Activated T-cell treated with anti-CD3 and anti-CD28 coated beads, Interleukin-2, amount 50 U/mL, for 72 hours (primary cell): ENCODE data around the gene CFAP20DC. TPM values are rescaled to one million over a fixed set of nuclear protein-coding genes. Genes with fewer than 3 reads are reported as not detected.
"Not testable (repeated sequence)": the region's sequence is repeated elsewhere in the genome, so short reads cannot be mapped to it uniquely, and the experiment has no call there.

Source experiments
- ATAC-seq, 2 donors: fragments of 150-1000 bp; cut with Tn5 transposase; replicated peaks in 1 of 2; 2 replicates each; pipeline ENCODE4 v1.10.0; 2021; ENCODE audit warnings: moderate library complexity in 2 of 2, mild to moderate bottlenecking in 1 of 2
- DNase-seq, 2 donors: peaks; one replicate each; pipeline ENCODE4 v3.0.0; 2021 to 2022; ENCODE audit warnings: mixed read lengths in 1 of 2
- H3K27ac Mint-ChIP-seq: one replicate; pipeline ENCODE4 v1.8.0; 2022; ENCODE audit warnings: mild to moderate bottlenecking, moderate library complexity, mixed read lengths
- H3K27me3 Mint-ChIP-seq: one replicate; pipeline ENCODE4 v1.8.0; 2022; ENCODE audit warnings: low read depth, mixed read lengths
- H3K36me3 Mint-ChIP-seq, 2 donors: one replicate each; pipeline ENCODE4 v1.8.0; 2022; ENCODE audit warnings: mixed read lengths in 2 of 2, mild to moderate bottlenecking in 1 of 2; ENCODE audit not compliant: insufficient read depth in 2 of 2
- H3K4me1 Mint-ChIP-seq: one replicate; pipeline ENCODE4 v1.8.0; 2022; ENCODE audit warnings: low read depth, mixed read lengths
- H3K4me3 Mint-ChIP-seq, 2 donors: one replicate each; pipeline ENCODE4 v1.8.0; 2022; ENCODE audit warnings: mild to moderate bottlenecking in 2 of 2, mixed read lengths in 2 of 2, moderate library complexity in 2 of 2
- H3K9me3 Mint-ChIP-seq, 2 donors: one replicate each; pipeline ENCODE4 v1.8.0; 2022; ENCODE audit warnings: mixed read lengths in 2 of 2
- total RNA-seq, 2 donors: library from RNA; stranded (reverse); gene quantifications; one replicate each; pipeline ENCODE4 v1.2.3, GENCODE V29; 2022

Gene CFAP20DC
- total RNA-seq, 2 donors from 2014 or later = 2.0 to 2.8 TPM

DNA sequence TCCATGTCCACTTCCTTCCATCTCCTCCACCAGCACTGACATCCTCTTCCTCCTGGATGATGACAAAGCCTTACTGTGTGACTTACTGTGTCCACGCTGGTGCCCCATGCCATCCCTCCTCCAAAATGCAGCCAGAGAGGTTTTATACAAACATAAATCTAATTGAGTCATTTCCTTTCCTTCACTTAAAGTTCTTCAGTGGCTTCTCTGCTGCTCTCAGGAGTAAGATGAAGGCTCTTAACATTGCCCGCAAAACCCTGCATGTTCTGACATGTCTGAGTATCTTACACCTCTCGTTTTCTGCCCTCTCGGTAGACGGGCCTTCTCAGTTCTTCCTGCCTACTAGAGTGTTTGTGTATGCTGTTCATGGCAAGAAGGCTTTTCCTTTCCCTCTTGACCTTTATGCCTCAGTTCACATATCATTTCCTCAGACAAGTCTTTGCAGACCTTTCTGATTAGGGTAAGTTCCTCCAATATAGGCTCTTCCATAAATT is 175.5 kb downstream of the CFAP20DC start:
- peak; percentile 38 to 50 for DNase-seq
- Mint-ChIP-seq H3K9me3 (no peaks in the 10 kb centered on the region), H3K4me3 (peak overlapping the region; percentile 68 to 73), H3K4me1 (peaks cover 17% of the 10 kb centered on the region), H3K27ac (peak overlapping the region; percentile 78), H3K36me3 (no peaks in the 10 kb centered on the region), H3K27me3 (peaks cover 55% of the 10 kb centered on the region)
- ATAC-seq = peak; percentile 83 to 84

DNA sequence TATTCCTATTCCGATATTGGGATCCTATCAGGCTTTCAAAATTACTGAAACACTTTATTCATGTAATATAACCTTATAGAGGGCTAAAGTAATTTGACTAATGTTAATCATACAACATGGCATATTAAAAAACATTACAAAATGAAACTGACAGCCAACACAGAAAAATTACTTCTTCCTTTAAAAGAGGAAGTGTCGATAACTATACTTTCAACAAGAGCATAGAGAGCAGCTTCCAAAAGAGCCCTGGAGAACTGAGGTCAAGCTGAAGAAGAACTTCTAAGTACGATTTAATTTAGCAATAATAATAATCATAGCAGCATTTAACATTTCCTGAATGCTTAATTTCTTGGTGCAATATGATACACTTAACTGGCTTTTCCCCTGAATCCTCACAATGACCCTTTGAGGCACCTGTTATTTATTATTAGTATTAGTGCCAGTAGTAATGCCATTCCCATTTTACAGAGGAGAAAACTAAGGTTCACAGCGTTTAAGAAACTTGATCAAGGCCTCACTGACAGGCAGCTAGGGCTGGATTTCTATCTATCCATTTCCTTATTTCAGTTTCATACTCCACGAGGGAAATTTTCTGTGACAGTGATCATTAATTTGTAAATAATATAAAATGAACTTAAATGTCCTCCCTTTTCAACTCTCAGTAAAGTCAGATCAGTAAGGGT is 181.6 kb downstream of the CFAP20DC start:
- H3K9me3 Mint-ChIP-seq = no peaks in the 10 kb centered on the region
- H3K4me3 Mint-ChIP-seq = no peak overlapping the region
- peaks cover 5% of the 10 kb centered on the region for H3K4me1 Mint-ChIP-seq
- peaks cover 19% of the 10 kb centered on the region for H3K27me3 Mint-ChIP-seq
- no peak overlapping the region for H3K27ac Mint-ChIP-seq
- H3K36me3 Mint-ChIP-seq = no peaks in the 10 kb centered on the region
- no peak for ATAC-seq
- DNase-seq = no peak

DNA sequence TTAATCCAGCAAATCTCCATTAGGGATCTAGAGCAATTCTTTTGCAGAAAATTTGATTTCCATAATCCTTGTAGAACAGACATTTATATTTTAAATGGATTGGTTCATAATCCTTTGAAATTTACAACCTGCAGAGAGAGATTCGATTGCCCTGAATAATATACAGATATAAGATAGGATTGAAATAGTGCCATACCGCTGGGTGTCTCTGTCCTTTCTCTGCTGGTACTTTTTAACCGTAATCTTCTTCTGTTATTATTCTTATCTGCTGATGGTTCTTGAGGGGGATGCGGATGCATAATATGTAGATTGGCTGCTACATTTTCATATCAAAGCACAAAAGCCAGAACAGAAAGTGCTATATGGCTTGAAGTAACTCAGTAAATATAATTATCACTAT is 182.2 kb downstream of the CFAP20DC start:
- Mint-ChIP-seq H3K4me1 (peaks cover 5% of the 10 kb centered on the region), H3K36me3 (no peaks in the 10 kb centered on the region), H3K9me3 (no peaks in the 10 kb centered on the region), H3K27ac (no peak overlapping the region), H3K4me3 (no peak overlapping the region), H3K27me3 (peaks cover 17% of the 10 kb centered on the region)
- DNase-seq (no peak), ATAC-seq (no peak)

DNA sequence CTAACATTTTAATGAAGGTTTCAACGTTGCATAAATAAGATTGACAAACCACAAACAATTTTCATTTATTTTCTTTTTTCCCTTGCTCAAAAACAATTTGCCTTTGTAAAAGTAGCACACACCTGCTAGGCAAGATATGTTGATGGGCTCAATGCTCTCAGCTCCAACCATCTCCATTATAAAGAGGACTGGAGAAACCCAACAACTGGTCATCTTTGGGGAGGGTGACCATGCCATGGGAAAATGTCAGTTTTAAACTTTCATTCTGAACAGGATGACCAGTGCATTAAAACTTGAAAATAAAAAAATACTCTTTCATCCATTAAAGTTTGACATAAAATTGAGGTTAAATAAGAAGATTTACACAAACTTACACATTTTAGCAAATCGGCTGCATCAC is 183.7 kb downstream of the CFAP20DC start:
- Mint-ChIP-seq H3K4me1 (peaks cover 5% of the 10 kb centered on the region), H3K9me3 (no peaks in the 10 kb centered on the region), H3K27ac (no peak overlapping the region), H3K36me3 (no peaks in the 10 kb centered on the region), H3K4me3 (no peak overlapping the region), H3K27me3 (peaks cover 9% of the 10 kb centered on the region)
- DNase-seq = no peak
- no peak for ATAC-seq

DNA sequence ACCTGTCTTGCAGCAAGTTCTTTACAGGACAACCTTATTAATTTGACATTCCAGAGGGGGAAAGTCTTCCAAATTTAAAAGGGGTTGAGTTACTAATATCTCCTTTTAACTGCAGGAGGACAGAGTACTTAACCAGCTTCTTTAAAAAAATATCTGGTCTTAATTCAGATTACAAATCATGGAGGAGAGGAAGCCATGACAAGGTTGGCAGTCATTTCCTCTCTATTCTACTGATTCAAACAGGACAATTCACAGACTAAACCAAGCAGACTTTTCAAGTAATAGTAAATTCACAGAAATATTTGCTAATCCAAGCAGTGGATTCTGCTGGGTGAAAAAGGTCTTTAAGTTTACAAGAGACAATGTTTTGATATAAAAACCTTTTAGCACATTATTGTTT is 185.3 kb downstream of the CFAP20DC start:
- no peaks in the 10 kb centered on the region for H3K36me3 Mint-ChIP-seq
- H3K27ac Mint-ChIP-seq = no peak overlapping the region
- DNase-seq = no peak

DNA sequence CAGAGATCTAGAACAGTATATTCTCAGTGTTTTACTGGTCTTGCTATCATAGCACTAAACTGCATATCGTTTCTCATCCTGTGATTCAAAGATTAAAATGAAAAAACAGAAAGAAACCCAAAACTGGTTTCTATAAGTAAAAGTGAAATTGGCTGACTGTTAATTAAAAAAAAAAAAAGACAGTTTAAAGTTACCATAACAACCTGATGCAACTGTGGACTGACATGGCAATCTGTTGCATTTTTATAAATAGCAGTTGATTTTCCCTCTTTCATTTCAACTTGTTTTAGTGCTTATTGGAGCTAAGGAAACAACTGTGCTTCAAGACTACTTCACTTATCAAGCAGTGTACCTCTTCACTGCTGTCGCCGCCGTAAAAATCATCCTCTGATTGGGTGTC is 186.6 kb downstream of the CFAP20DC start:
- Mint-ChIP-seq H3K4me1 (peaks cover 5% of the 10 kb centered on the region), H3K36me3 (no peaks in the 10 kb centered on the region), H3K27me3 (peaks cover 6% of the 10 kb centered on the region), H3K9me3 (no peaks in the 10 kb centered on the region), H3K27ac (no peak overlapping the region), H3K4me3 (no peak overlapping the region)
- peak; percentile 21 to 25 for ATAC-seq
- no peak for DNase-seq

More for the DNA sequence above, 185.3 kb downstream of the CFAP20DC start:
- Mint-ChIP-seq H3K27me3 (peaks cover 6% of the 10 kb centered on the region), H3K4me1 (peaks cover 5% of the 10 kb centered on the region), H3K9me3 (no peaks in the 10 kb centered on the region), H3K4me3 (no peak overlapping the region)
- ATAC-seq = no peak

DNA sequence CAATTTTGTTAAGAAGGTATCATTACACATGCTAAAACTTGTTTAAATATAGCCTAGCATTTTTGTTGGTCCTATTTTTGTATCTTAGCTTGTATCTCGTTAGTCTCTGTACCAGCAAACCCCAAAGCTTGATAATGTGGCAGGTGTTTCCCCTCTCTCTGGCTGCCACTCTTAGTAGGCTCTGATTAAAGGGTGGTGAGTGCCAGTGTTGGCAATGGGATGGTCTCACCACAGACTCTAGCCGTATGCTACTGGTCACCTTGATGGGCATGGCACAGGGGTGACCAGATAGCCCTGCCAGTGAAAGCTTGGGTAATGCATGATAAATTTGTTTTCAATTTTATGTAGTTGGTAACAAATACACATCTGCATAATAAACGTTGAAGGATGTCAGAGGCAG is 188.3 kb downstream of the CFAP20DC start:
- no peak for DNase-seq
- Mint-ChIP-seq H3K27me3 (peaks cover 6% of the 10 kb centered on the region), H3K36me3 (no peaks in the 10 kb centered on the region), H3K4me1 (peaks cover 5% of the 10 kb centered on the region), H3K27ac (no peak overlapping the region), H3K9me3 (no peaks in the 10 kb centered on the region), H3K4me3 (no peak overlapping the region)
- no peak for ATAC-seq

DNA sequence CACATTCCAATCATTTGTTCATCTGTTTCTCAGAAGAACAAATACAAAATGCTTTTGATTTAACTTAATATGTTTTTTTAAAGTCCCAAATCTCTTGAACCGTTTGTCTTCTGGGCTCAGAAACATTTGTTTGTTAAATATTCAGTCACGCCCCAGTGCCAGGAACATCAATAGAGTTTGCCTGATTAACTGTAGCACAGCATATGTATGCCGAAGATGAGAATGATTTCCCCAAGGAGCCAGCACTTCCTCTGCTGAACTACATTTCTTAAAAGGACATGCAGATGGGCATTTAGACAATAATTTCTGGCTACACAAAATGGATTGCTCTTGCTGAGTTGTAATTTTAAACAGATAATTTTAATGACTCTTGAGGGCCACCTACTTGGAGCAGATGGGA is 191.7 kb downstream of the CFAP20DC start:
- no peak for ATAC-seq
- Mint-ChIP-seq H3K27me3 (peaks cover 6% of the 10 kb centered on the region), H3K4me1 (no peaks in the 10 kb centered on the region), H3K27ac (no peak overlapping the region), H3K4me3 (no peak overlapping the region), H3K36me3 (no peaks in the 10 kb centered on the region), H3K9me3 (no peaks in the 10 kb centered on the region)
- DNase-seq = no peak

DNA sequence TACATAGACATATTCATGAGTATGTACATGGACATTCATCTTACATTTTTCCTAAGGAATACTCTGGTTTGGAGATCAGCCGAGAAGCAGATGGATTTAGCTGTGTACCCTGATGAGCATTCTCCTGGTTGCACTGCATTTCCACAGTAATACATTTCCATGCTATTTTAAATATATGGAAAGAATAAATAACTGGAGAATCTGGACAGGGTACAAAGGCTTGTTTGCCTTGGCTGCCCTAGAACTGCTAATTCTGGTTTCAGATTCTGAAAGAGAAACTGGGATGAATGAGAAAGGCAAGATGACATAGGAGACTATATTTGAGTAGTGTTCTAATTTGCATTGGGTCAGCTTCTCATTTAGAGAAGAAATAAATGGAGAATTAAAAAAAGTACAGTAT is 192.4 kb downstream of the CFAP20DC start:
- Mint-ChIP-seq H3K4me3 (no peak overlapping the region), H3K4me1 (no peaks in the 10 kb centered on the region), H3K9me3 (no peaks in the 10 kb centered on the region), H3K27me3 (peaks cover 6% of the 10 kb centered on the region), H3K36me3 (no peaks in the 10 kb centered on the region), H3K27ac (no peak overlapping the region)
- DNase-seq = no peak
- ATAC-seq = no peak

DNA sequence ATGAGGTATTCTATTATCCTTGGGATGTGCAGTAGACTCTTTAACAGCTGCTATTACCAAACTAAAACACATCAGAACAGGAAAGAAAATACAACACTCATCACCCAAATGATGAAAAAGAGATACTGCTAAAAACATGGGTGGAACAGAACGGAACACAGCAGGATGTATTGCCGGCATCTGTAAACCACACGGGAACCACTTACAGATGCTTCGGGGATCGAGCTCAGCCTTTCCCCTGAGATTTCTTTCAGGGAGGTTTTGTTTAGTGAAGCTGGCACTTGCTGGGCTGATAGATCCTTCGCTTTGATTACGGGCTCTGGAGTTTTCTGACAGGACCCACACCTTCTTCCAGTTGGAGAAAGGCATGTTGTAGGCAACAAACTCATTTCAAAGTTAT is 201.0 kb downstream of the CFAP20DC start:
- no peaks in the 10 kb centered on the region for H3K36me3 Mint-ChIP-seq
- no peaks in the 10 kb centered on the region for H3K9me3 Mint-ChIP-seq
- no peak overlapping the region for H3K27ac Mint-ChIP-seq
- DNase-seq = no peak
- ATAC-seq = no peak
- no peaks in the 10 kb centered on the region for H3K4me1 Mint-ChIP-seq
- no peak overlapping the region for H3K4me3 Mint-ChIP-seq
- H3K27me3 Mint-ChIP-seq = no peaks in the 10 kb centered on the region

DNA sequence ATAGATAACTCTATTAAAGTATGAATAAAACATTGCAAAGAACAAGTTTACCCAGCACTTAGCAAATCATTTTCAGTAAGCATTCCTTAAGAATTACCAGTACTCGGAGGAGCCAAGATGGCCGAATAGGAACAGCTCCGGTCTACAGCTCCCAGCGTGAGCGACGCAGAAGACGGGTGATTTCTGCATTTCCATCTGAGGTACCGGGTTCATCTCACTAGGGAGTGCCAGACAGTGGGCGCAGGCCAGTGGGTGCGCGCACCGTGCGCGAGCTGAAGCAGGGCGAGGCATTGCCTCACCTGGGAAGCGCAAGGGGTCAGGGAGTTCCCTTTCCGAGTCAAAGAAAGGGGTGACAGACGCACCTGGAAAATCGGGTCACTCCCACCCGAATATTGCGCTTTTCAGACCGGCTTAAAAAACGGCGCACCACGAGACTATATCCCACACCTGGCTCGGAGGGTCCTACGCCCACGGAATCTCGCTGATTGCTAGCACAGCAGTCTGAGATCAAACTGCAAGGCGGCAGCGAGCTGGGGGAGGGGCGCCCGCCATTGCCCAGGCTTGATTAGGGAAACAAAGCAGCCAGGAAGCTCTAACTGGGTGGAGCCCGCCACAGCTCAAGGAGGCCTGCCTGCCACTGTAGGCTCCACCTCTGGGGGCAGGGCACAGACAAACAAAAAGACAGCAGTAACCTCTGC is 207.6 kb downstream of the CFAP20DC start:
- not testable (repeated sequence) for H3K27ac Mint-ChIP-seq, H3K36me3 Mint-ChIP-seq

DNA sequence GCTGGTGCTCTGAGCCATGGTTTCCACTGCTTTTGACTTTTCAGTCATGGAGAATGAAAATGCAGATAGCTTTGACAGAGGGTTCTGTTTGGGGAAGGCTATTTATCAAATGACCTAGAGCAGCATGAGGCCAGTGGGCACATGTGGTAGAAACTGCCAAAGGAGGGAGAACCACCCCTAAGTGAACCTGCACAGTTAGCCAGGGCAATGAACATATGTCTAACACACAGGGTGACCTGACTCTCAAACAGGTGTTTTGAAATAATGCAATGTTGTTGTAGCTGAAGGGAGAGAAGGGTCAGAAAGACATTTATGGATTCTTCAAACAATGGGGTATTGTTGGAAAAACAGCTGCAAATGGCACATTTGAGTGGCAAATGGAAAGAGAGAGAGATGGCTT is 208.9 kb downstream of the CFAP20DC start:
- no peak for DNase-seq
- Mint-ChIP-seq H3K27ac (no peak overlapping the region), H3K9me3 (no peaks in the 10 kb centered on the region), H3K4me3 (no peak overlapping the region), H3K36me3 (no peaks in the 10 kb centered on the region), H3K27me3 (no peaks in the 10 kb centered on the region), H3K4me1 (no peaks in the 10 kb centered on the region)
- ATAC-seq = no peak

More for the DNA sequence above, 207.6 kb downstream of the CFAP20DC start:
- H3K9me3 Mint-ChIP-seq, H3K27me3 Mint-ChIP-seq, DNase-seq, H3K4me1 Mint-ChIP-seq, ATAC-seq, H3K4me3 Mint-ChIP-seq: not testable (repeated sequence)

DNA sequence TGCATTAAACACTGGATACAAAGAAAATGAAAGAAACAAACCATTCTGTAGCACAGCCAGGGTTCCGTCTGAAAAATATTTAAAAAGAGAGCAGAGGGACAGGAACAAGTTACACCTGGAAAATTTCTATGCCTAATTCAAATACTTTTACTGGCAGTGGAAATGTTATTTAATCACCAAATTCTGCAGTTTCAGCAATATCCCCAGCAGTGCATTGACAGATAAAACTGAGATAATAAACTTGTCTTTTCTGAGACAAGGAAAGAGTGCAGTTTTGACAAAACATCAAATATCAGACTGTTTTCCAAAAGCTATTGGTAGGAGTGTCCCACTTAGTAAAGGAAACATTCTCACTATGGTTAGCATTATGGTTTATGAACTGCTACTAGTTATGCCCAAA is 209.9 kb downstream of the CFAP20DC start:
- H3K4me3 Mint-ChIP-seq = no peak overlapping the region

More for the DNA sequence above, 209.9 kb downstream of the CFAP20DC start:
- Mint-ChIP-seq H3K27me3 (no peaks in the 10 kb centered on the region), H3K27ac (no peak overlapping the region), H3K36me3 (no peaks in the 10 kb centered on the region), H3K9me3 (no peaks in the 10 kb centered on the region), H3K4me1 (no peaks in the 10 kb centered on the region)
- no peak for ATAC-seq
- DNase-seq = no peak
